ENCODE data around the gene ADAMTS9.

DNA sequence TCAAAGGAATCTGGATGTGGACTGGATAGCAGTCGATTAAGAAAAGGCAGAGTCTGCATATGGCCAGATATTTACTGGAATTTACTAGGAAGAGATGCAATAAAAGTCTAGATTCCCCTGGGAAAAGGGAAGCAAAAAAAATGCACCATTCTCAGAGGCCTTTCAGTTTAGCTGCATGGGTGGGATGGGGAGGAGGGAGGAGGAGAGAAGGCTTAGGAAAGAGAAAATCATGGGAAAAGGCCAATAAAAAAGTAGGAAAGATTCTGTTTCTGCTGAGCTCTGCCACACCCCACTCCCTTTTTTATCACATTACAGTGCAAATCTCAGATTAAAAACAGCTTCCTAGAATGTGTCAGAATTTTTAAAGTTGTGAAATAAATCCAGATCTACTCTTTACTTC lies 103.6 kb downstream of the ADAMTS9 start:
- TF ChIP-seq EZH2 (IDR thresholded peaks at IDR 0.05; ENCODE audit: low read depth), result no peak
- no peak for TF ChIP-seq CTCF (conservative IDR thresholded peaks at IDR 0.05)

All from PC-9 (cell line).